ENCODE results near the gene PRKAR2B.

The PRKAR2B gene

DNA sequence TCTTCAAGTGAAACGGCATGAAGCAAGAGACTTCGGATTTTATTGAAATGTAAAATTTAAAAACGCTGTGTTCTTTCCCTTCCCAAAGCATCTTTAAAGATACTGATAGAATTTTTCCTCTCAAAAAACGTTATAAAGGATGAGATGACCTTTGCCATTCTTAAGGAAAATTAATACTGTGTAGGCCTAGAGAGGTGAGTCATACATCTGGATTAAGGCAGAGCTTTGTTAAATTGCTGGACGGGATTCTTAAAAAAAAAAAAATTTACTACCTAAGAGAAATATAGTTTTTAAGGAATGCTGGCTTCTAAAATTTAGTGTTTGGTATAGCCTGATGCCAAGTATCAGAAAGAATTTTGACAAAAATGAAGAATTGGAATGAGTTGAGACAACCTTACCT lies 118.0 kb downstream of the PRKAR2B start:
- CTCF ChIA-PET, result no interaction called here
- DNase-seq (ENCODE audit: extremely low spot score), result no peak
- TF ChIP-seq, protein P1, sequence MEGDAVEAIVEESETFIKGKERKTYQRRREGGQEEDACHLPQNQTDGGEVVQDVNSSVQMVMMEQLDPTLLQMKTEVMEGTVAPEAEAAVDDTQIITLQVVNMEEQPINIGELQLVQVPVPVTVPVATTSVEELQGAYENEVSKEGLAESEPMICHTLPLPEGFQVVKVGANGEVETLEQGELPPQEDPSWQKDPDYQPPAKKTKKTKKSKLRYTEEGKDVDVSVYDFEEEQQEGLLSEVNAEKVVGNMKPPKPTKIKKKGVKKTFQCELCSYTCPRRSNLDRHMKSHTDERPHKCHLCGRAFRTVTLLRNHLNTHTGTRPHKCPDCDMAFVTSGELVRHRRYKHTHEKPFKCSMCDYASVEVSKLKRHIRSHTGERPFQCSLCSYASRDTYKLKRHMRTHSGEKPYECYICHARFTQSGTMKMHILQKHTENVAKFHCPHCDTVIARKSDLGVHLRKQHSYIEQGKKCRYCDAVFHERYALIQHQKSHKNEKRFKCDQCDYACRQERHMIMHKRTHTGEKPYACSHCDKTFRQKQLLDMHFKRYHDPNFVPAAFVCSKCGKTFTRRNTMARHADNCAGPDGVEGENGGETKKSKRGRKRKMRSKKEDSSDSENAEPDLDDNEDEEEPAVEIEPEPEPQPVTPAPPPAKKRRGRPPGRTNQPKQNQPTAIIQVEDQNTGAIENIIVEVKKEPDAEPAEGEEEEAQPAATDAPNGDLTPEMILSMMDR (IDR thresholded peaks at IDR 0.05; ENCODE audit: control extremely low read depth, extremely low read depth, low read depth, missing control alignments), result no peak
- POLR2A ChIA-PET, result no interaction called here

DNA sequence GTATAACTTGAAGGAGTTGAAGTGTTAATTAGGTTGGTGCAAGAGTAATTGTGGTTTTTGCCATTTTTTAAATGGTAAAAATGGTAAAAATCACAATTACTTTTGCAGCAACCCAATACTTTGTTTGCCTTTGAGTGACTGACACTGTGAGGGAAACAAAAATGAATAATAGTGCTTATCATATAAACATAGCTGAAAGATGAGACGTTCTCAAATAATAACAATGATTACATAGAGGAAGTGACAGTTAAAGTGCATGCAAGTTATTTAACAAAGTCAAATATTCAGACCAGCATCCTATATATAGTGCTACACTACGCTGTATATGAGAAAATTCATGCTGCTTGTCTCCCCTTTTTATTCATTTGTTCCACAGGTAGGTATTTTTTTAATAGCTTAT lies 119.6 kb downstream of the PRKAR2B start:
- TF ChIP-seq, protein P1 (IDR thresholded peaks at IDR 0.05; ENCODE audit: control extremely low read depth, extremely low read depth, low read depth, missing control alignments), result no peak
- POLR2A ChIA-PET, result interaction anchor here (0.6 kb wide), 1 partner anchor 712 kb away, joined by 13 read pairs; no protein-coding TSS in a partner anchor
- CTCF ChIA-PET, result interaction anchor here (1.0 to 1.2 kb wide), 2 partner anchors 12 to 579 kb away, joined by 3 to 5 read pairs; no protein-coding TSS in a partner anchor
- no peak for DNase-seq (ENCODE audit: extremely low spot score)

GRCh38 chr7:107165341-107165740 lies 120.8 kb downstream of the PRKAR2B start:
- DNase-seq (ENCODE audit: extremely low spot score), result no peak
- CTCF ChIA-PET, result interaction anchor here (1.0 to 1.9 kb wide), 4 partner anchors 9 to 989 kb away, joined by 3 to 7 read pairs (median 4); no protein-coding TSS in a partner anchor
- TF ChIP-seq, protein P1 (IDR thresholded peaks at IDR 0.05; ENCODE audit: control extremely low read depth, extremely low read depth, low read depth, missing control alignments), result no peak
- POLR2A ChIA-PET, result interaction anchor here (0.5 kb wide), 1 partner anchor 878 kb away, joined by 3 read pairs; no protein-coding TSS in a partner anchor

DNA sequence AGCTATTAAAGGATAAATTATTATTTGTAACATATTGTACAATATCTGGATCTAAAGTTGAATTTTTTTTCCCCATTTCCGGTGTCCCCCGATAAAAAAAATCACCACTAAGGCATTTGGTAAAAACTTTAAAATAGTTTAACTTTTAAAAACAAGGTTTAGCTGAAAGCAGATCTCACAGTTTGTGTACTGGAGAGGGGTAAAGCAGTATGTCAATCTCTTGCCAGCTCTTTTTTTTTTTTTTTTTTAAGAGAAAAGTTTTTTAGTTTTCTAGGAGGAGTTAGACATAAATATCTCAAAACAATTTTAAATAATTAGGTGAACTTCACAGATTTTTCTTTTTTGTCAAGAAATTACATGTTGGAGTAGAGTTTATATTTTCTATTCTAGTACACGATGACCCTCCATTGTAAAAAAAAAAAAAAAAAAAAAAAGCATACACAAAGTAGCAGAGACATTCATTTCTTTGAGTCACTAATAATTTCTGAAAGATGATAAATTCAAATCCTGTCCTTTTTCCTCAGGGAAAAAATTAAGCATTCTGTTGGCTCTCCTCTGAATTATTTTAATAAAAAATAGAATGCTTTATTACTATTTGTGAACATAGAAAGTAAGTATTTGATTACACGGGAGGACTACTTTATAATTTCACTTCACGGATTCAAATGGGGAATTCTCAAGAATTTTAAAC lies 122.4 kb downstream of the PRKAR2B start:
- POLR2A ChIA-PET, result interaction anchor here (0.6 kb wide), 1 partner anchor 38 kb away, joined by 5 read pairs; no protein-coding TSS in a partner anchor
- CTCF ChIA-PET, result interaction anchor here (1.5 to 1.9 kb wide), 3 partner anchors 7 to 374 kb away, joined by 3 to 7 read pairs (median 3); no protein-coding TSS in a partner anchor
- no peak for DNase-seq (ENCODE audit: extremely low spot score)

DNA sequence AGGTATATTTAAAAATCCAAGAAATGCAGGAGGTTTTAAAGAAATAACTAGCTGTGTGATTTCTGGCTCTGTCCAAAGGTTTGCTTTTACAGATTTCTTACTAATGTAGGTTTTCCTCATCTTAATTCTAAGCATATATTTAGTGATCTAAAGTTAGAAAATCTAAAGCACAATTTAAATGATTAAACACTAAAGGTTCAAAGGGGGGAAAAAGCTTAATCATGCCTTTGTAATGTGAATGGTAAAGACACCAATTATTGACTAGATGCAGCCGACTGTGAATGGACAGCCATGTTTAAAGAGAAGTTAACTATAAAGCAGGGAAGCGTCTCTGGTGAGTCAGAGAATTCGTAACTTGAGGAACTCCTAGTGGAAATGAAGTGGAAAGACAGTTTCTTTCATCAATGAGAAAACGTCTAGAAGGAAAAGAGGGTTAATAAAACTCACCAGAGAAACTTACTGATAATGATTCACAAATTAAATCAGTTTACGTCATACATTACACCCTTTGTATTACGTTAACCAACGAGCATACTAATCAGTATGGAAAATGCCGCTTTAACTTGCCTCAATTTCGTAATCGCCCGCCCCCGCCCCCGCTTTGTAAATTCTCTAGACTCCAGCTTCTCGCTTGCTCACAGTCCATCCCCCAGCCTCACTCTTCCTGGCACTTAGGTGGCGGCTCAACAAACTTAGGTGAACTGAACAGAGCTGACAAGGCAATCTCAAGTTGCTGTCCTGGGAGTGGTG lies 123.2 kb downstream of the PRKAR2B start:
- DNase-seq (ENCODE audit: extremely low spot score), result no peak
- ChIA-PET CTCF (interaction anchor here (0.7 to 1.6 kb wide), 8 partner anchors 11 to 707 kb away, joined by 3 to 6 read pairs (median 4); no protein-coding TSS in a partner anchor), POLR2A (interaction anchor here (0.6 to 2.5 kb wide), 7 partner anchors 9 to 723 kb away, joined by 3 to 10 read pairs (median 4); no protein-coding TSS in a partner anchor)
- TF ChIP-seq, protein P1 (IDR thresholded peaks at IDR 0.05; ENCODE audit: control extremely low read depth, extremely low read depth, low read depth, missing control alignments), result peak; percentile 4

More for the DNA sequence above, 122.4 kb downstream of the PRKAR2B start:
- TF ChIP-seq, protein P1 (IDR thresholded peaks at IDR 0.05; ENCODE audit: control extremely low read depth, extremely low read depth, low read depth, missing control alignments), result no peak

All from GM10248 (cell line).